HG02588 (cell line): ENCODE measurements around the gene GTF2F2.

Source experiments
- ATAC-seq: cut with Tn5 transposase; IDR thresholded peaks from one replicate; pipeline ENCODE4 v1.9.1; 2021; ENCODE audit warnings: mild to moderate bottlenecking, moderate library complexity; ENCODE audit not compliant: unreplicated experiment

GTF2F2 gene

GRCh38 chr13:45209229-45209628 lies 88.9 kb downstream of the GTF2F2 start:
- no peak for ATAC-seq

DNA sequence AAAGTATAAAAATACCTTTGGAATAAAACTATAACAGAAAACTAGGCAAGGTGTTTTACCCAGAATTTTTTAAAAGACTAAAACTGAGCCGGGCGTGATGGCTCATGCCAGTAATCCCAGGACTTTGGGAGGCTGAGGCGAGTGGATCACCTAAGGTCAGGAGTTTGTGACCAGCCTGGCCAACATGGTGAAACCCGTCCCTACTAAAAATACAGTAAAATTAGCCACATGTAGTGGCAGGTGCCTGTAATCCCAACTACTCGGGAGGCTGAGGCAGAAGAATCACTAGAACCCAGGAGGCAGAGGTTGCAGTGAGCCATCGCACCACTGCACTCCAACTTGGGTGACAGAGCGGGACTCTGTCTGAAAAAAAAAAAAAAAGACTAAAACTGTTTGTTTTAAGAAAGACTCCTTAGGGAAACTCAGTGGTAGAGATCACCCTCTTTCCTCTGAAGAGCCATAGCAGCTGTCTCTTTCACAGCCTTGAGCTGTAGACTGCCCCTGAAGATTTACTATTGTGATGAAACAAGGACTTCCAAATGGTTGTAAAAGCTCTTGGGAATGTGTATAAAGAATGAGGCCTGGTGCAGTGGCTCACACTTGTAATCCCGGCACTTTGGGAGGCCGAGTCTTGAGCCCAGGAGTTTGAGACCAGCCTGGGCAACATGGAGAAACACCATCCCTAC lies 95.2 kb downstream of the GTF2F2 start:
- no peak for ATAC-seq

GRCh38 chr13:45216193-45216592 lies 95.9 kb downstream of the GTF2F2 start:
- no peak for ATAC-seq

- no peak for ATAC-seq
Observed at GRCh38 chr13:45218689-45219088, 98.4 kb downstream of the GTF2F2 start.

DNA sequence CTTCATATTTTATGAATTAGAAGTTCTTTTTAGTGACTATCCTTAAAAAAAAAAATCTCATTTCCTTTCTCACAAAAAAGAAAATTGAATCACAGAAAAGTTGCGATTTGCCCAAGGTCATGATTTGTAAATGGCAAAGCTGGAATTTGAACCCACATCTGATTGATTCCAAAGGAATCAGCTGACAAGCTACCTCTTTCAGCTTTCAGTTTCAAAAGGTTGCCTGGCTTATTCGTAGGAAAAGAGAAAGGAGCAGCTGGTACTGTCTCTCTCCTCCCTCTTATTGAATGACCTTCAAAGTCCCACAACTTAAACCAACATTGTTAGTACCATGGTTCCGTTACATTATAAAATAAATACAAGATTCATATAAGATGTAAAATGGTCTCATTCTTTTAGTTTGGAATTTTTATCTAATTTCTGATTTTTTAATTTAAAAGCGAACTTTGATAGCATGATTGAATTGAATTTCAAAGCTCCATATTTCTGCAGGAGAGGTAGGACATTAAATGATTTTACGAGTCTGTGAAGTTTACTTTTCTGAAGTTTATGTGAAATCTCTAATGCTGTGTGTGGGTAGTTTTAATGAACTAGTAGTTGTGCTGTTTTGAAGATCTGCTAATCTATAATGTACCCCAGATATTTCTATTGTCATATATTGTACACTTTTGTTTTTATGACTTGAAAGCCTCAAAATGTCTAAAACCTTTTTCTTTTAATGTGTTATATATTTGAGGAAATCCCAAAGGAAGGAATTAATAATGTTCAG lies 99.0 kb downstream of the GTF2F2 start:
- ATAC-seq, result no peak

- ATAC-seq, result no peak
Observed at GRCh38 chr13:45219938-45220375, 99.6 kb downstream of the GTF2F2 start.

- no peak for ATAC-seq
Observed at GRCh38 chr13:45220403-45220802, 100.1 kb downstream of the GTF2F2 start.

DNA sequence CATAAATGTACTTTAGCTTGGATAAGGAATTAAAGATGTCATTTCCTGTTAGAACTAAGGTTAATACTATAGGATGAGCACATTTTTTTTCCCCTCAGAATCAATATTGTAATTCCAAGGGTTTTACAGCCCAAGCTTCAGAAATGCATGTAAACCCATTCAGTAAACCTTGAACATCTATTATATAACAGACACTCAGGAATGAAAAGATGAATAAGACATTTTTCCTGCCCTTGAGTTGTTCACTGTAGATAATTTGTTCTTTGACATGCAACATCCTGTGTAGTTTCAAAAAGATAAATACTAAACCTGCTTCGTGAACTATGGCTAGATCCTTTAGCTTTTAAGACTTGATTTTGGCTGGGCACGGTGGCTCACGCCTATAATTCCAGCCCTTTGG lies 102.2 kb downstream of the GTF2F2 start:
- ATAC-seq, result no peak

- no peak for ATAC-seq
Observed at GRCh38 chr13:45222919-45223318, 102.6 kb downstream of the GTF2F2 start.

DNA sequence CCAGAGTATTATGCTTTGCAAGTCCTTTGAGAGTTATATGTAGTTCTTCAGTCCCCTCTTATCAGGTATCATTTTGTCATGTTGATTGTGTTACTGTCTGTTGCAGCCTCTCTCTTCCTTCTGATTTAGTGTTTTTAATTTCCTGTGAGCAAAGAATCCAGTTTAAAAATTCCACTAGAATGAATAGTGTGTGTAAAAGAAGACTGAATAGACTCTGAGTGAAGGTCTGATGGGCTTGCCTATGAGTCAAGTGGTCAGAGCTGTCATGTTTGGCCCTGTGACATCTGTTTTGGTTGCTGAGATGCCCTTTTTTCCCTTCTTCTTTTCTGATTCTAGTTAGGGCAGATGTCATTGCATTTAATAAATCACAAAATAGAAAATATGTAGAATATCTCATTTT lies 103.9 kb downstream of the GTF2F2 start:
- no peak for ATAC-seq

- ATAC-seq, result no peak
Observed at GRCh38 chr13:45225370-45225769, 105.1 kb downstream of the GTF2F2 start.

GRCh38 chr13:45226024-45226423 lies 105.7 kb downstream of the GTF2F2 start:
- ATAC-seq, result no peak

DNA sequence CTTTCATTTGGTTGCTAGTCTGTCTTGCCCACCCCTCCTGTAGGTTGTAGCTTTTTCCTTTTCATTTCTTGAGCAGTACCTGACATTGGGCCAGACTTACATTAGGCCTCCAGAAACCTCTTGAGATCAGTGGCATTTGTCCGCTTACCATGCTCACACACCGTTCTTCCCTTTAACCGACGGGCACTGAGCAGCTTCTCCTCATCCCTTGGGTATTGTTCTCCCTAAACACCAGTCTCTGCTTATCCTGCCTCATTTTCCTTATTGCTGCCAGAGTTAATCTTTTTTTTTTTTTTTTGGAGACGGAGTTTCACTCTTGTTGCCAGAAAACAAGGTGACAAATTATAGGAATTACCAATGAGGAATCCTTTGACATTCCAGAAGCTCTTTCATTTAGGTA lies 107.7 kb downstream of the GTF2F2 start:
- ATAC-seq, result no peak

- ATAC-seq, result no peak
Observed at GRCh38 chr13:45229172-45229571, 108.9 kb downstream of the GTF2F2 start.

GRCh38 chr13:45231305-45231704 lies 111.0 kb downstream of the GTF2F2 start:
- no peak for ATAC-seq

DNA sequence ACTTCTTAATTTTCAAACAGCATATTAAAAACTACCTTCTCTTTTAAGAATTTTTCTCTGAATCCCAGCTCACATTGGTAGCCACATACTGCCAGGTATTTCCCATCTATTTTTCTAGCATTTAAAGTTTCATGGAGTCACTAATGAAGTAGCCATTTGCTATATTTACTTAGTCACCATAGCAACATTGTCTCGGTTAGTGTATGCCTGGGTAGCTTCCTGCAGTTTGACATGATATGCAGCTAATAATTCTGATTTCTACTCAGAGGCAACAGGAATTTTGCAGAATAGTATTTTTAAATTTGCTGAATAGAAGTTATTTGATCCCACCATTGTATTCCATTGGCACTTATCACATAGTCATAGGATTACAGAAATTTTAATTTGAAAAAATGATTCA lies 111.4 kb downstream of the GTF2F2 start:
- ATAC-seq, result no peak

GRCh38 chr13:45232591-45232990 lies 112.3 kb downstream of the GTF2F2 start:
- no peak for ATAC-seq

GRCh38 chr13:45238945-45239795 lies 118.9 kb downstream of the GTF2F2 start:
- no peak for ATAC-seq

DNA sequence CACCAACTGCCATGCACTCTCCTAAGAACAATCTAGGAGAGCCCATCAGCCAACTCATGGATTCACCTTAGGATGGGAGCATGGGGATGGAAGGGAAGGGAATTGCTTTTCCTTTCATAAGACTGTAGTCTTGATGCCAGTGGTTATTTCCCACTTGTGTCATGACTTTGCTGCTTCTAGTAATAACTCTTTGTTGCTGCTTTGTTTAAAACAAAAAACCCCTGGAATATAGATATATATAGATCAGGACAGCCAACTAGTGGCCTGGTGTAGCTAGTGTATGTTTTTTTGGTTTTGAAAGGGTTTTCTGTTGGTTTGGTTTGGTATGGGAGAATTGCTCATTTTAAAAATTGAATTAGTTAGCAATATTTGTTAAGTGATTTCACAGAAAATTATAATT lies 119.8 kb downstream of the GTF2F2 start:
- ATAC-seq, result no peak

DNA sequence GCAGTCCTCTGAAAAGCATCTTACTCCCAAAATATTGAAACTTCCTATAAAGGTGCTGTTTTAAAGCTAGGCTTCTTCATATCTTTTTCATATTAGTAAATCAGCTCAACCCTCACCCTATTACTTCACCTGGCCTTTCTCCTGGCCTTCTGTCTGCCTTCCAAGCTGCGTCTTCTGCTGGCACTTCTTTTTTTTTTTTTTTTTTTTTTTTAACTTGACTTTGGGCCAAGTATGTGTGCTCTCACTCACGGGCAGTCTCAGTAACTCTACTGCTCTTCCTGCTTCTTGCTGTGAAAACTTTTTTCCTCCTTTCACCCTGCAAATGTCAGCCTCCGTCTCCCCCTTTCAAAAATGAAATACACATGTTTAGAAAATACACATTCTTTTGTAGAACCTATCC lies 121.8 kb downstream of the GTF2F2 start:
- ATAC-seq, result no peak

DNA sequence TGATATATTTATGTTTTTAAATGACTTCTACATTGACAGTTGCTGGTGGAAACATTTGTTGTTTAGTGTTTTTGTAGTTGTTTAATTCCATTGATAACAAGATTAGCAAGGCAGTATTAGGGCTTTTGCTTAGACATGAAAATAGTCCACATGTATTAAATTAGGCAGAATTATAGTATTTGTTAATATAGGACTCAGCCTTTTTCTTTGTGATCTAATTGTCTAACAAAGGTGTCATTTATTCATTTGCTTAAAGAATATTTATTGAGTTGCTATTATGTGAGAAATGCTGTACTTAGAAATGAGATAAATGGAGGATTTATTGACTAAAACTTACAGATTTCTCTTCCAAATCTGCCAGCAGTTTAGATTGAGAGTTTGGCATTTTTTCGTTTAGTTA lies 122.2 kb downstream of the GTF2F2 start:
- no peak for ATAC-seq

- ATAC-seq, result no peak
Observed at GRCh38 chr13:45243077-45243476, 122.8 kb downstream of the GTF2F2 start.
